GM18502 (cell line): ENCODE data around the gene ALDOB.
"Not testable (repeated sequence)": the region's sequence is repeated elsewhere in the genome, so short reads cannot be mapped to it uniquely, and the experiment has no call there.

Source experiments
- ATAC-seq: cut with Tn5 transposase; IDR thresholded peaks from one replicate; pipeline ENCODE4 v1.9.1; 2021; ENCODE audit warnings: mild to moderate bottlenecking; ENCODE audit not compliant: unreplicated experiment, poor library complexity

ALDOB gene

DNA sequence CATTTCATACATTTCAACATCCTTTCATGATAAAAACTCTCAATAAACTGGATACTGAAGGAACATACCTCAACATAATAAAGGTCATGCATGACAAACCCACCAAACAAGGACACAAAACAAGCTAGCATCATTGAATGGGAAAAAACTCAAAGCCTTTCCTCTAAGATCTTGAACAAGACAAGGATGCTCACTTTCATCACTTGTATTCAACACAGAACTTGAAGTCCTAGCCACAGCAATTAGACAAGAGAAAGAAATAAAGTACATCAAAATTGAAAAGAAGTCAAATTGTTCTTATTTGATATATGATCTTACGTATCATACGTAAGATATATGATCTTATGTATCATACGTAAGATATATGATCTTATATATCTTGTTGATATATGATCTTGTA is 42.4 kb downstream of the ALDOB start:
- ATAC-seq: no peak

DNA sequence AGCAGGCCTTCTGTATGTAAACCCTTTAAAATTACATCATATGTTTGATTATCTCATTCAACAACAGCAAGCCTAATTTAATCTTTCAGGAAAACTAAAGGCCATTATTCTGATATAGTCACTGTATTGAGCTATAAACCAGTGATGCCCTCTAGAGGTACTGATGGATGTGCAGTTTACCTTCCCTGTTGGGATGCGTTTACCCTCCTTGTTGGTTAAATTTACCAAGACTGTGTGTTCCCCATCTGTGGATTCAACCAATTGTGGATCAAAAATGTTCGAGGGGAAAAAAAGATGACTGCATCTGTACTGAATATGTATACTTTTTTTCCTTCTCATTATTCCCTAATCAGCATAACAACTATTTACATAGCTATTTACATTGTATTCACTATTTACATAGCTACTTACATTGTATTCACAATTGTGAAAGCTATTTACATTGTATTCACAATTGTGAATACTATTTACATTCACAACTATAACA is 47.0 kb downstream of the ALDOB start:
- ATAC-seq: no peak

DNA sequence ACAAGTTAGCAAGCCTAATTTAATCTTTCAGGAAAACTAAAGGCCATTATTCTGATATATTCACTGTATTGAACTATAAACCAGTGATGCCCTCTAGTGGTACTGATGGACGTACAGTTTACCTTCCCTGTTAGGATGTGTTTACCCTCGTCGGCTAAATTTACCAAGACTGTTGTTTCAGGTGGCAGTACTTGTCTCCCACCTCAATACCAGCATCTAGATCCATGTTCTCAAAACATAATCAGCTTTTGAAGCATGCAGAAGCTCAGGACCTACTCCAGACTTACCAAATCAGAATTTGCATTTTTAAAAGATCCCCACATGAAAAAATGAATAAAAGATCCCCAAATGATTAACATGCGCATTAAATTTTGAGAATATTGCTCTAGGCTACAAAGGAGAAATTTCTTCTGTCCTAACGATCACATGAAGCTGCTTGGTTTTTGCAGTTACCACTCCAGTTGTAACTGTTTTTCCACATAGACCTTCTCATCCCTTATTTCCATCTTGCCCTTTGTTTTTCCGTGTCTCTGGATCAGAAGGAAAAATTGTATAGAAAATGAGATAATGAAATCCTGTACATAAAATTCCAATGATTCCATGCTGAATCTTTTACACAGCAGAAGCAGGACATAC is 47.6 kb downstream of the ALDOB start:
- peak; percentile 92 for ATAC-seq

DNA sequence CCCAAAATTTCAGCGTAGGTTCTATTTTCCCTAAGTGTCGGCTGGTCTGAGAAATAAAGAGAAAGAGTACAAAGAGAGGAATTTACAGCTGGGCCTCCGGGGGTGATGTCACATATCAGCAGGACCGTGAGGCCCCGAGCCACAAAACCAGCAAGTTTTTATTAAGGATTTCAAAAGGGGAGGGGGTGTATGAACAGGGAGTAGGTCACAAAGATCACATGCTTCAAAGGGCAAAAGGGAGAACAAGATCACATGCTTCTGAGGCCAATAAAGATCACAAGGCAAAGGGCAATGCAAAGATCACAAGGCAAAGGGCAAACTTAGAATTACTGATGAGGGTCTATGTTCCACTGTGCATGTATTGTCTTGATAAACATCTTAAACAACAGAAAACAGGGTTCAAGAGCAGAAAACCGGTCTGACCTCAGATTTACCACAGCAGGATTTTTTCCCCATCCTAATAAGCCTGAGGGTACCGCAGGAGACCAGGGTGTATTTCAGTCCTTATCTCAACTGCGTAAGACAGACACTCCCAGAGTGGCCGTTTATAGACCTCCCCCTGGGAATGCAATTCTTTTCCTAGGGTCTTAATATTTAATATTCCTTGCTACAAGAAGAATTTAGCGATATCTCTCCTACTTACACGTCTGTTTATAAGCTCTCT is 50.6 kb downstream of the ALDOB start, which contains the start of gene BAAT:
BAAT (minus strand) TSS at position 134 of the 664 bp plus-strand sequence. CDS start 13,602 bp downstream, outside the sequence.
- ATAC-seq: not testable (repeated sequence)

DNA sequence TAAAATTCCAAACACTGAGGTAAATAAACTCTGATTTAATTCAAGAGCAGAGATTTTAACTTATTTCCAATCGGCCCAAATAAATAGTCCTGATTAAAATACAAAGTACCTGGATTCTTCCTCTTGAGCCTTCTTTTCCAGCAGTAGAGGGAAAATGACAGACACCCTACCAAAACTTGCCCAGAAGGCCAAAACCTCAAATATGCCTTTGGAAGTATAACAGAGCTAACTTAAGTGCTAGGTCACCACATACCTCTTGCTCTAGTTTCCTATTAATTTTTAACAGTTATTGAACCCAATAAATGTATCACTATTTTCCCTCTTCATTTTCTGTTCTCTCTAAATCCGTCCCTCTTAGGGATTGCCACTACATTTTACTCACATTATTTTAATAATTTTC is 52.2 kb downstream of the ALDOB start:
- no peak for ATAC-seq

DNA sequence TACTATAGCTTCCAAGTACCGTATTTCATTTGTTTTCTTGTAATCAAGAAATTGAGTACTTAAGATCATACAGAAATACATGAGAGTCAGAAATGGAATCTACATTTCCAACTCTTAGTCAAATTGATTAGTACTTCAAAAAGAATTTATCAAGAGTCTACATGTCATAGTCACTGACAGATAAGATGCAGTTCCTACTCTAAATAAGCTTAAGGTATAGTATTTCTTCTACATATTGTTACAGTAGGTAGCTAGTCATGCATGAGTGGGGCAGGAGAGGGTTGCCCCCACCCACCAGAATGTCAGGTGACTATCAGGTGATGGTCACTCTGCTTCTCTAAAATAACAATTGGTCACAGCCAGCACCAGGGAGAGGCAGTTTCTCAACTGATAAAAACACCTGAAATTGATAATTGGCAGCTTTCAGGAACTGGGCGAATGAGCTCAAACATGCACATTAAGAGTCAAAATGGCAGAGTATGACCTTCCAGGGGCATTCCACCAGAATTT is 53.7 kb downstream of the ALDOB start:
- ATAC-seq: no peak

DNA sequence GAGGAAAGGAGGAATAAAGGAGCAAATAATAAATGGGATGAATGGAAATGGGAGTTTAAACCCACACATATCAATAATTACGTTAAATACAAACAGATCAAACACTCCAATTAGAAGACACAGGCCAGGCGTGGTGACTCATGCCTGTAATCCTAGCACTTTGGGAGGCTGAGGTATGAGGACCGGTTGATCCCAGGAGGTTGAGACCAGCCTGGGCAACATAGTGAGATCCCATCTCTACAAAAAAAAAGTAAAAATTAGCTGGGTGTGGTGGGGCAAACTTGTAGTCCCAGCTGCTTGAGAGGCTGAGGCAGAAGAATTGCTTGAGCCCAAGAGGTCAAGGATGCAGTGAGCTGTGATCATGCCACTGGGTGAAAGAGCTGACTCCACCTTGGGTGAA is 54.5 kb downstream of the ALDOB start:
- ATAC-seq: no peak

DNA sequence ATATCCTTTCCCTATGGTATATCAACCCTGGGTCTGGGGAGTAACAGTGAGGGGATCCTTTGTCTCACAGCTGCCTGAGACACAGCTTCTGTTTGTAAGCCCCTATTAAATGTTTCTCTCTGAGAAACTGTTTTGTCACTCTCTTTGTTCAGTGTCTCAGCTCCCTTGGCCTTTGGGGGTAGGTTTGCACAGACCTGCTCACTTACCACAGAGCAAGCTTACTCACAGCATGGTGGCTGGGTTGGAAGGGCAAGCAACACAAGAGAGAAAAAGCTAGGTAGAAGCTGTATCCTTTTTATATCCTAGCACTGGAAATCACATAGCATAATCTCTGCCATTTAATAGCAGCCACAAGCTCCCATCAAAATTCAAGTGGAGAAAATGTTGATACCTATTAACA is 55.3 kb downstream of the ALDOB start:
- no peak for ATAC-seq

DNA sequence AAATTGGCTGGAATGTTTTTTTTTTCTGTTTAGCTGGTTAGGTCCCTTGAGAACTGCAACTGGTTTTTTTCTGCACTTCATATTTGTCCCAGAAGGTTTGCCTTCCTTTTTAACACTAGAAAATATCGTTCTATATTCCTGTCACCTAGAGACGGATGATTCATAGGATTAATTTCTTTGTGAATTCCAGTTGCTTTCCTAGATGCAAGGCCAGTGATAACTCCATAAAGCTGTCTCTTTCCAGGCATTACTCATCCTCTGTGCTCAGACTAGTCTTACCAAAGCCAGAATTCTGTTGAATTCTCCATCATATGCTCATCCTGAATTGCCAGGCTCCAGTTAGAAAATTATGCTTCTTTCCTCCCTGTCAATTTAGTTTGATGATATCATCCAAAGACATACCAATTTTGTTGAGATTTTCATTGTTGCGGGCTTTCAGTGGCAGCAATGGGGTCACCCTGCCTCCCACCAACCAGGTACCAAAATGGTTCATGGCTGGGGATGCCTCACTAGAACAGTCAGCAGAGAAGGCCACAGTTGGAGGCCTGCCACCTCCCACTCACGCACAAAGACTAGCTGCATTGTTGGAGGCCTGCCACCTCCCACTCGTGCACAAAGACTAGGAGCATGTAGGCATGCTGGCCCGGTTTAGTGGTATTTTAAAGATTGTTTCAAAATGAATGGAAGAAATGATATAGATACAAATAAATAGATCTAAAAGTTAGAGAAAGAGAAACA is 59.3 kb downstream of the ALDOB start:
- no peak for ATAC-seq

DNA sequence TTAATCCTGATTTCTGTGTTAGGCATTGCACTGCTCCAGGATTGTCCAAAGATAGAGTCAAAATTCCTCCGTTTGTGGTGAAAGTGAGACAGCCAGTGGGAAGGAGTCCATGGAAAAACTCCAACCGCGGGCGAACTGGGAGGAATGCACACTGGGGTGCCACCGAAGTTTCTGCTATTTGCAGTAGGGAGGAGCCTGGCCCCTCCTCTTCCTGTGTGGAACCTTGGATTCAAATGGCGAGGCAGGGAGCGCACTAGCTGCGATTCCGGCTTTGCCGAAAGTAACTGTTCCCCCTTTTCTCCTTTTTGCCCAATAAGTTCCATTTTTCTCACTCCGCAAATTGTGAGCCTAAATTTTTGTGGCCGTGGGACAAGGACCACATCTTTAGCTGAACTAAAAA is 60.0 kb downstream of the ALDOB start:
- no peak for ATAC-seq

DNA sequence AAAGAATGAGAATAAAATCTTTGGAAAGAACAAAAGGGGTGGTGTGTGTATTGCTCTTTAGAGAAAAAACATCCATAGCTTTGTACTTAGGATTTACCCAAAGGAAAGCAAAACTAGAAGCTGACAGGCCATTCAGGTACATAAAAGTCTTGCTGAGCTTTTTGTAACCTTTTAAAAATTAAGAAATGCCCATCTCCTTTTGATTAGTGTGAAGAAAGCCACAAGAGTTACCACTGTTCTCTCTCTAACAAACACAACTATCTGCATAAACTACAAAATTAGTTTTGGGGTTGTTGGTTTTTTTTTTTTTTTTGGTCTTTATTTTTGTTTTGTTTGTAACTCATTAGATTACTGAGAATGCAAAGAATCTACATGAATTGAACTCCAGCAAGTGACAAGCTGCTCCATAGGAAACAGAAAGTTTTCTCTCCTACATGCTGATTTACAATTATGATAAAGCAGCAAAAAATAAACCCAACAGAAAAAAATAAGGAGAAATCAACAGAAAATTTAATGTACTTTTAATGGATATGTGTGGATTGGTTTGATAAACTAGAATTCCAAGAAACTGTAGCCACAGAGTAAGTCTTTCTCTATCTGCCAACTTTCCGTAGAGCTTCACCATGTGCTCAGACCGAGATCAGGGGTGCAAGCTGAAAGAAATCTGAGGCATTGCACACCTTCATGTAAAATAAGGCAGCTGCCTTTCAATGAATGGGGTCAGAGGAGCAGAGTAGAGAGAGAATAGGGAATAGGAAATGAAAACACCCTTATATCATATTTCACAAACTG is 63.1 kb downstream of the ALDOB start:
- ATAC-seq: no peak

DNA sequence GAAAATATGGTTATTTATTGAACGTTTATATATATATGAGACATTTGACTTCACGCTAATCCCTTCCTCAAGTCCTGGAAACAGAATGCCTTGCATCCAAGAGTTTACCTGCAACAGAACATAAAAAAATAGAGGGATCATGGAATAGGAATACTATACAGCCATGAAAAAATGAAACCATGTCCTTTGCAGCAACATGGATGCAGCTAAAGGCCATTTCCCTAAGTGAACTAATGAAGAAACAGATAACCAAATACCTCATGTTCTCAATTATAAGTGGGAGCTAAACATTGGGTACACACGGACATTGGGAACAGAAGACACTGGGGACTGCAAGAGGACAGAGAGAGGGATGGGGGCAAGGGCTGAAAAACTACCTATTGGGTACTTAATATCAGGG is 63.8 kb downstream of the ALDOB start:
- ATAC-seq: no peak
